ENCODE measurements around the gene TACC2.

Gene TACC2

DNA sequence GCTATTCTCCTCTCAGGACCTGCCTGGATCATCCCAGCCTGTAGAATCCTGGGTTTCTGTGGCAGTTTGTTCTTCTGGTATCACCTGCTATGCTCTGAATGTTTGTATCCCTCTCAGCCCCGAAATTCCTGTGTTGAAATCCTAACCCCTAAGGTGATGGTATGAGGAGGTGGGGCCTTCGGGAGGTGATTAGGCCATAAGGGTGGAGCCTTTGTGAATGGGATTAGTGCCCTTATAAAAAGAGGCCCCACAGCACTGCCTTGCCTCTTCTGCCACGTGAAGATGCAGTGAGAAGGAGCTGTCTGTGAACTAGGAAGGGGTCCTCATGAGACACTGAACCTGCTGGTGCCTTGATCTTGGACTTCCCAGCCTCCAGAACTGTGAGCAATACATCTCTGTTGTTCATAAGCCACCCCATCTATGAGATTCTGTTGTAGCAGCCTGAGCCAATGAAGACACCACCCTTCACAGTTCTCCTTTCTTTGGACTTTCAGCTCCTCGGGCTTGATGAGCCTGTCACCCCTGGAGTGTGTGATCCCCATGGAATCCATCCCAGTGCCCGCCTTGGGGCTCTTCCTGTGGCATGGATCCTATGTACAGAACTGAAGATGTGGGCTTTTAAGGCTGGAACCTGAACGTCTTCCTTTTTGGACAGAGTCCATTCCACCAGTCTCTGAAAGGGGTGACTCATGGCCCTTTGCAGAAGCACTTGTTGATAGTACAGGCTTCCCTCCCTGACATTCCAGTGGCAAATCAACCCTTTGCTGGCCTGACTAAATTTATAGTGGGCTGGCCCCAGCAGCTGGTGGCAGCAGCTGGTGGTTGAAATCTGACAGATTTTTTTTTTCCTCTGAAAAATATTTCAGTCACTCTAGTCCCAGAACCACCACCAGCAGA, 138.0 kb downstream of the TACC2 start:
- no peak for DNase-seq

DNA sequence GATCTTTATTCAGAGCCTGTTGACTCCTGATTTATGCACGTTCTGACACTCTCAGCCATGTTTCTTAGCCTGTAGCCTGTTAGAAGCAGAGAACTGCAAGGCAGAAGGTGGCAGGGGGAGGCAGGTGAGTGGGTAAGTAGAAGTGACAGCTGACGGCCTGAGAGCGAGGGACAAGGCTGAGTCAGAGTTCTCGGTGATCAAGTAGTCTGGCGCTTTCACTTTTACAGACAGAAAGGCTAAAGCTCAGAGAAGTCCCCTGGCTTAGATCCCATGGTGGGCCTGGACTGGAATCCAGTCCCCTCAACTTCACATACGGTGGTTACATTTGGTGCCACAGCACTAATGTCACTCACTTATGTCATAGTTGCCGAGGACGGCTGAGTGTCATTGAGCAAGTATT, 139.0 kb downstream of the TACC2 start:
- no peak for DNase-seq

DNA sequence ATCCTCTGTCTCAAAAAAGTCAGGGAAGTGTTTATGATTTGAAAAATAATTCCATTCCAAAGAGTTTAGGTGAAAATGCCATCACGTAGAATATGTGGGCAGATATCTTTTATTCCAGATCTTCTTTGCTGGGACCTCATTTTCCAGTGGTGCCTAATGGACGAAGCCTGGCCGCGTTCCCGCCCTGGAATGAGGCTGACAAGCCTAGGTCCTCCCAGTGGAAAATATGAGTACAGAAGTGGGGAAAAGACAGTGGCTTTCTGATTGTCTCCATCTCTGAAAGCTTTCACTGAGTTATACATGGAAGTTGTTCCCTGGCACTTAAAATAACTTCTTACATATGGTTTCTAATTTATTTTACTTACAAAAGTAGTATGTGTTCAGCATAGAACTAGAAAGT, 139.4 kb downstream of the TACC2 start:
- no peak for DNase-seq

DNA sequence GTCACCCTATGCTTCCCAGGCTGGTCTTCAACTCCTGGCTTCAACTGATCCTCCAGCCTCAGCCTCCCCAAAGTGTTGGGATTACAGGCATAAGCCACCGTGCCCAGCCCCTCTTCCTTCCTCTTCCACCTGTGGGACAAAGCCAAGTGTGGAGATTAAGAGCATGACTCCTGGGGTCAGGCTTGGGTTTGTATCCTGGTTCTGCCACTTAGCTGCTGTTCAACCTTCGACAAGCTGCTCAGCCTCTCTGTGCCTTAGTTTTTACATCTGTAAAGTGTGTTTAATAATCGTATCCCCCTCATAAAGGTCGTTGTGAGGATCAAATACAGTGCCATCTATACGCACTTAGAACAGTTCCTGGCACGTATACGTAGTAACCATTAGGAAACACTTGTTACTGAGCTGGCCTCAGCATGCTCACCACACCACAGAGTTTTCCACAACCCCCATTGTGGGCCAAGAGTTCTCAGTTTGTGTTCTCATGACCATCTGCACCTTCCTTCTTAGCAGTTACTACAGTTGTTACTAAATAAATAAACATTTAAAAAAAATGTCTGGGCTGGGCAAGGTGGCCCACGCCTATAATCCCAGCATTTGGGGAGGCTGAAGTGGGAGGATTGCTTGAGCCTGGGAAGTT, 141.6 kb downstream of the TACC2 start:
- DNase-seq = no peak

DNA sequence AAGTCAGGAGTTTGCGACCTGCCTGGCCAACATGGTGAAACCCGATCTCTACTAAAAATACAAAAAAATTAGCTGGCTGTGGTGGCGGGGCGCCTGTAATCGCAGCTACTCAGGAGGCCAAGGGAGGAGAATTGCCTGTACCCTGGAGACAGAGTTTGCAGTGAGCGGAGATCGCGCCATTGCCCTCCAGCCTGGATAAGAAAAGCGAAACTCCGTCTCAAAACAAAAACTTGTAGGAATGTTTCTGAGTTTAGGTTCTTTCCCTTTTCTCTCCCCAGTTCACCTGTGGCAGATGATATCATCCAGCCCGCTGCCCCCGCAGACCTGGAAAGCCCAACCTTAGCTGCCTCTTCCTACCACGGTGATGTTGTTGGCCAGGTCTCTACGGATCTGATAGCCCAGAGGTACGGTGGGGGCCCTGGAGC, 143.4 kb downstream of the TACC2 start:
- DNase-seq = no peak

DNA sequence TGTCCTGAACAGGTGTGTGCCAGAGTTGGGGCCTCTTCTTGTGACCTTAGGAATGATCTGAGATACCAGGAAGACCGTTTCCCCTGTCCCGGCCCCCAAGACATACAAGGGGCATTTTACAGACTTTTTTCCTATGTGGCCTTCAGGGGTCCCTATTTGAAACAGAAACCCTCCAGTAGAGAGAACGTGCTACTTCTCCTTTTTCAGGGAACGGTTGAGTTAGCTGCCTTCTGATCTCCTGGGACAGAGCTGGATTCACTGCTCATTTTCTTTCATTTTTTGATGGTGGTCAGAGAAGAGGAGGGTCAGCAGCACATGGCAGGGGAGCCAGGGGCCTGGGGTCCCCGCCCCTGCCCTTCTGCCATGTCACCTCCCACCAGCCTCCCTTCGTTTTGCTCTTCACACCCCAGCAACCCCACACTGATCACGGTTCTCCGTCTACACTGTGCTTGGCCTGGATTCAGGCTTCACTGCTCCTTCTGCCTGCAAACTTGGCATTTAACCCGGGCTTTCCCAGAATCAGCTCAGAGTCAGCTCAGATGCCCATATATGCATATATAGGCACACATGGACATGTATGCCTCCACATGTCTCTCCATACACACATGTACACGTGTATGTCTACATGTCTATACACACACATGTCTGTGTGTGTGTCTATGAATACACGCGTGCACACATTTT, 144.1 kb downstream of the TACC2 start:
- no peak for DNase-seq

DNA sequence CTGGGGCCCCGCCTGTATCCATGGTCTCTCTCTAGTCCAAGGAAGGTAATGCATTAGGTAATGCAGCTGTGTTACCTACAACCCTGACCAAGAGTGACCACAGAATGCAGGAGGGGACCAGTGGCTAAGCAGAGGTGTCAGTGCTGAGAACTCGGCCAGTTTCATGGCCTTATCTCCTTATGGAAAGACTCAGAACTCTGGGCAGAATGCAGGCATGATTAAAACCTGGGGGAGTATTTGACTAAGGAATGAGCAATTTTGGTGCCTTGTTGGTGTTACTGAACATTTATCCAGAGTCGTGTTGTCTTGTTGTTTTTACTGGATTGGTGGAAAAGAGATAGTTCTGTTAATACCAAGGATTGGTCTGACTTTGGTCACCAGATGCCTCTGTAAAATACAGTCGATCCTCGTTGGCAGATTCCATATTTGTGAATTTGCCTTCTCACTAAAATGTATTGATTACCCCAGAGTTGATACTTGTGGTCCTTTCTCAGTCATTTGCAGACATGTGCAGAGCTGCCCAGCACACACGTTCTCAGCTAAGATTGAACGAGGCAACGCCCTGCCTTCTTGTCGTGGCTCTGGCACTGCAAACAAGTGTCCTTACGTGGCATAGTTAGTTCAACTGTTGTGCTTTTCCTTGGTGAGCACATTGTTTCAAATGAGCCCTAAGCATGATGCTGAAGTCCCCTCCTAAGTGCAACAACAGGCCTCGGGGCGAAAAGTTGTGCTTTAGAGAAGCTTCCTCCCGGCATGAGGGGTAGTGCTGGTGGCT, 146.5 kb downstream of the TACC2 start:
- DNase-seq = no peak

DNA sequence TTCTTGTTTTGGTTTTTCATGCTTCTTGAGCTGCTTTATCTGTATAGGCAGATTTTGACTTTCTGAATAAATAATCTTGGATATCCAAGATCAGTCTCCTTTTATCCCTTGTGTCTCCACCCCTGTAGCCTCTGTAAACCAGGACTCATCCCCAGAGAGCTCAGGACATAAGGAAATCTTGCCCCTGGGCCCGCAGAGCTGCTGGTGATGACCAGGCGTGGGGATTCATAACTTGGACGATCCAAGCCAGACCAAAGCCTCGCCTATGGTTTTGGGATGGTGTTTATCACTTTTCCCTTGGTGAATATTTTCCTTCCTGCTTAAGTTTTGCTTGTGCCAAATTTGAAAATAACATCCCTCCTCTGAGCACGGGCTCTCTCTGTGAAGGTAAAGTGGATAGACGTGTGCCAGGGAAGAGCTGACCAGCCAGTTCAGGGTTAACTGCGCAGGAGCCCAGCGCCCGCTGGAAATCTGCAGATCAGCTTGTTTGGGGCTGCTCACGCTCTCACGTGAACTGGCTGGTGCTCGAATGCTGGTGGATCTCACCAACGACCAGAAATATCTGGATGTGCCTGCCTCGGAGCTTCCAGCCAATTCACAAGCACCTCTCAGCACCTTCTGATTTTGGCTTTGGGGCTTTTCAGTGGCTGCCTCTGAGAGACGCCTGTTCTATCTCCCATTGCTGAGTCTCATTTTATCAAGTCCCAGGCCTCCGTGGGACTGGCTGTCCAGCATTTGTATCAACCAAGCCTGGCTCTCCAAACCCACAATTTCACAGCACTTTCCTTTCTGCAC, 150.1 kb downstream of the TACC2 start:
- DNase-seq = no peak

DNA sequence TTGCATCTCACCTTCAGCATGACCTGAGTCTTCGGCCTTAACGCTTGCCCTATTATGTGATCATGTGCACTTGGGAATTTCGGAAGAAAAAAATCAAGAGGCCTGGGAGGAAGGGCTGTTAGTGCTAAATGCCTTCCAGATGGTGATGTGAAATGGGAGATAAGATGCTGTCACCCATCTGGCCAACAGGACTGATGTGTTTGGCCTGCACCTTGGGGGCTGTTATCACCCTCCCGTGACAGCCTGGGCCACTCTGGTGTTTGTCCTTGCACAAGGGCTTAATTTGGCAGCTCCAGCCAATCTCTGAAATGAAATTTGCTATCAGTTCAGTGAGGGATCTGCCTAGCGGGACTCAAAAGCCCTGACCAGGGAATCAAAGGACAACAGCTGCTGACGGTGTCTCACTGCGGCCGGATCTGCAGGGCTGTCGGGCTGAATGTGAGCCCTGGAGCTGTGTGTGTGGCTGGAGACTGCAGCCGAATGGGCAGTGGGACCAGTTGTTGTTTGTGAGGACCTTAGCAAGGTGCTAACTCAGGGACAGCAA, 150.7 kb downstream of the TACC2 start:
- DNase-seq = no peak

DNA sequence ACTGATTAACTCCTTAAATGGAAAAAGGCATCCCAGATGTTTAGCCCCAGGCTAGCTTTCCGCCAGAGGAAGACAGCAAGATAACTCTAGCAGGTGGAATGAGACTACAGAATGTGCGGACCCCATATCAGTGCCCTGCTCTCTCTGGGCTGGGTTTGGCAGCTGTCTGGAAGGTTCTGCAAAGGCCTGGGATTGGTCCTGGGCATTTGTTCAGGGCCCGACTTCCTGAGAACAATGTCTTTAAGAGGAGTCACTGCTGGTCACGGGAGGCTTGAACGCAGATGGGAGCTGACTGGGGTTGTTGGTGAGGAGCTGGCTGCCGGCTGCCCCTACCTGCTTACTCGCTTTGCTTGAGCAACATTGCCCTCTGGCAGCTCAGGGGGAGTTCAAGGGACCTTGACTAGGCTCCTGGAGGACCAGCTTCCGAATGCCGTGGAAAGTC, 151.5 kb downstream of the TACC2 start:
- DNase-seq = no peak

DNA sequence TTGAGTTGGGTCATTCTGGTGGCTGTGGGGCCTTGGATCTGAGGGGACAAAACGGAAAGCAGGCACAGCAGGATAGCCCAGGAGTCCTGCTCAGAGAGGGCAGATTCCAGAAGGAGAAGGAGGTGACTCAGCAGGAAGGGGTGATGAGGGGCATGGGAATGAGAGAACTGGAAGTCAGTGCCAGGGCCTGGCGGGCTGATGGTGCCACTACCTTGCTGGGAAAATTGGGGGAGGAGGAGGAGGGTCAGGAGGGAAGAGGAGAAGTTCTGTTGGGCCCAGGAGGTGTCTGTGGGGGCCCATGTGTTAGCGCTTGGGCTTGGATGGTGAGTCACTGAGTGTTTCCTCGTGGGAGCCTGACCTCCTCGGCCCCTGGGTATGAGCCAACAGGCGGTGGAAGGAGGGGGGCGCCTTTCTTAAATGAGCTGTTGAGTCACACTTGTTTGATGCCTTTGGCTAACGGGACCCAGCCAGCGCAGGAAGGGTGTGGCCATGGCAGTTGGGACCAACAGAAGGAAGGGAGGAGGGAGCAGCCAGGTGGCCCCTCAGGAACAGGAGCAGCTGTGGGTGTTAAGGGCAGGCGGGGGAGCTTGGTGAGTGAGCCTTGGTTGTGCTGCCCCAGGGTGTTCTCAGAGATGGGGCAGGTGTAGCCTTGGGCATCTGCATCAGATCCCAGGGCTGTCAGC, 152.1 kb downstream of the TACC2 start:
- no peak for DNase-seq

DNA sequence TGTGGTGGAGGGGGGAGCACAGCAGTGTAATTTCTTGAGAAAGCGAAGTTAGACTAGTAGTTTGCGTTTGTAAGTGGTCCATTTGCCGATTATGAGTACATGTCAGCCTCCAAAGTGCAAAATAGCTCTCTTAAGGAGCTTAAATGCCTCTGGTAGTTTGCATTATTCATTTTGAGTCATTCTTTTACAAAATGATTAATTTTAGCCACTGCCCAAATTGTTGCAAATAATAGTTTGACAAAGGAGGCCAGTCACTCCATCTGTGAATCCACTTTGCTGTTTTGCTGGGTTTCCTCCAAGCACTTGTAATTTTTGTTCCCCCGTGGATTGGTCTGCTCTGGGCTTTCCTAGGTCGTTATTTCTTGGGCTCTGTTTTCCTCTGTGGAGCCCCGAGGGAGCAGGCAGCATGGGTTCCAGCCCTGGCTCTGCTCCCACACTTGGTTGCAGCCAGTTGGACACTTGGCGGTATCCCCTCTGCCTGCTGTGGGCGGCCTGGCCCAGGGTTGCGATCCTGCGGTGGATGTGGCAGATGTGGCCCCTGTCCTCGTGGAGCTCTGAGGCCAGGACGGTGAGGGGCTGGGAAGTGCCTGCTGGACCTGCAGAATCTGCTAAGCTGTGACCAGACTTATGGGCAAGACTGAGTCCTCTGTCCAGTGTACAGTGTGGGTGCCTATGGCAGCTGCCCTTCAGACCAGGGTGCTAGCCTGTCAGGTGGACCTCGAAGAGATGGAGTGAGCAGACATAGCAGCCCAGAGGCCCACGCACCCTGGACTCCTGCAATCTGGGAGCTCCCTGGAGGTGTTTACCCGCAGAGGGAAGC, 153.1 kb downstream of the TACC2 start:
- no peak for DNase-seq

DNA sequence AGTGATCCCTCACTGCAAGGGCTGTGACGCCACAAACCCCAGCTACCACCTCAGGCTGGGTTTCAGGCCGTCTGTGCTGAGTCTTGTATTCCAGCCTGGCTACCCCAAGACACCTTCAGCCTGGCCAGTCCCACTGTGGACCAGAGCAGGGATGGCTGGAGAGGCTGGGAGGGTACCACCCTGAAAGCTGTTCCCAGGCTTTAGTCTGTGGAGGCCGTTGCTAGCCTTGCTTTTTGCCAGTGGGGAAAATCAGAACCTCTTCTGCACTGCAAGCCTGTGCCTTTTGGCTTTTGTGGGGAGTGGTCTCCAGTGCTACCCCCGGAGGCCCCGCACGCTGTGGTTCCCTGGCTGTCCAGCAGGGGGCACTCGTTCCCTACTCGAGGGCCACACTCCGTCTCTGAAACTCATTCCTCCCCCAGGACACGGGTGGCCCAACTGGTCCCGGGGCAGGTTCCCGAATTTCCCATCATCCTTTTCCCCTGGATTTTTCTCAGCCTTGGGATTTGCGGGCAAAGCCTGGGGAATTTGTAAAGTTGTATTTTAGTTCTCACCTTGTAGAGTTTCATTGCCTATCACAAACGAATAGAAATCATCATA, 153.8 kb downstream of the TACC2 start:
- DNase-seq = no peak

DNA sequence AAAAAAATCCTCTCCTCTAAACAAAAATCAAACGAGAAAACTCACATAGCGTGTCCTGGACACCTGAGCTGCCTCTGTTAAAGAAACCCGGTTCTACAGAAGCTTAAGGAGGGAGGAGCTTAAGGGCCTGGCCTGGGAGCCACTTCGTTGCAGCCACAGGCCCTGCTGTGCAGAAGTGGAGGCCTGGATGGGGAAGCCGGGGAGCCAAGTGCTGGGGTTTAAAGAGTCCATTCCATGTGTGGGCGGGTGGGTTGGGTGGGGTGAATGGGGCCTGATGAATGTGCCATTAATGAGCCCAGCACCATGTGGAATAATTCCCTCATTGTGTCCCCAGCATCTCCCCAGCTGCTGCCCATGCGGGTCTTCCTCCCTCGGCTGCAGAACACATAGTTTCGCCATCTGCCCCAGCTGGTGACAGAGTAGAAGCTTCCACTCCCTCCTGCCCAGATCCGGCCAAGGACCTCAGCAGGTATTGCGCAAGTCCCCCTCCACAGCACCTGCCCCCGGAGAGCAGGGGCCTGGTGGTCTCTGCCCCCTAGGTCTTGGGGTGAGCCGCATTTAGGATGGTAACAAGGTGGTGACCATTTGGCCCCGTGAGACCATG, 154.4 kb downstream of the TACC2 start:
- DNase-seq = no peak

DNA sequence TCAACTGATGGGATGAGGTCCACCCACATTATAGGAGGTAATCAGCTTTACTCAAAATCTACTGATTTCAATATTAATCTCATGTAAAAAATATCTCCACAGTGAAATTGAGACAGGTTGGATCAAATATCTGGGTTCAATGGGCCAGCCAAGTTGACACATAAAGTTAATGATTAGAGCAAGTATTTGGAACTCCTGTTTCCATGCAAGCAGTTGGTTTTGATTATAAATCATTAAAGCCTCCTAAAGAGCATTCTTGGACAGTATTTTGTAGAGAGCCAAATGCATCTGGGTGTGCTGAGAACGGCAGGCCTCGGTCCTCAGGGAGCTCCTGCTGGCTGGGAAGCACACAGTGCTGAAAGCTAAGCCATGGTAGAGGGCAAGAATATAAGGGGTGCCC, 155.2 kb downstream of the TACC2 start:
- DNase-seq = no peak

DNA sequence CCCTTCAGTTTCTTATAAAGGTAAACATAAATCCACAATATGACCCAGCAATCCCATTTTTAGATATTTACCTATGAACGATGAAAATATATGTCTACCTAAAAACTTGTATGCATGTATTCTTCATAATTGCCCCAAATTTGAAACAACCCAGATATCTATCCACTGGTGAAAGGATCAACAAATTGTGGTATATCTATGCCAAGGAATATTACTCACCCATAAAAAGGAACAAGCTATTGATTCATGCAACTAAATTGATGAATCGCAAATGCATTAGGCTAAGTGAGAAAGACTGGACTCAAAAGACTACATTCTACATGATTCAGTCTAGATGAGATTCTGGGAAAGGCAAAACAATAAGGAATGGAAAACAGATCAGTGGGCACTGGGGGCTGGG, 156.2 kb downstream of the TACC2 start:
- no peak for DNase-seq

DNA sequence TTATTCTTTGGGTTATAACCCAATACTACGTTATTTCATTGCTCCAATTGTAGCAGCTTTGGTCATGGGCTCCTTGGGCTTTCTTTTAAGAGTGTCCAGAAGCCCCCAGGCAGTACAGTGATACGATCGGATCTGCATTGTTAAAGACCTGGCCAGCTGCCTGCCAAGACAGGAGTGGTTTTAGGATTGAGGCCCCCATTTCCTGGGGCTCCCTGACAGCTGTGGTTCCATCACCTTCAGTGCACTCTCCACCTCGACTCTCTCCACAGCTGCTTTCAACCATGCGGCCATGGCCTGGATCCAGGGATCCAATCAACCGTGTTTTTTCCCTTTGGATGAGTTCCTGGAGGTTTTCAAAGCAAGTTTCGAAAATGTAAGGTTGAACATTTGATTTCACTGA, 158.7 kb downstream of the TACC2 start:
- no peak for DNase-seq

DNA sequence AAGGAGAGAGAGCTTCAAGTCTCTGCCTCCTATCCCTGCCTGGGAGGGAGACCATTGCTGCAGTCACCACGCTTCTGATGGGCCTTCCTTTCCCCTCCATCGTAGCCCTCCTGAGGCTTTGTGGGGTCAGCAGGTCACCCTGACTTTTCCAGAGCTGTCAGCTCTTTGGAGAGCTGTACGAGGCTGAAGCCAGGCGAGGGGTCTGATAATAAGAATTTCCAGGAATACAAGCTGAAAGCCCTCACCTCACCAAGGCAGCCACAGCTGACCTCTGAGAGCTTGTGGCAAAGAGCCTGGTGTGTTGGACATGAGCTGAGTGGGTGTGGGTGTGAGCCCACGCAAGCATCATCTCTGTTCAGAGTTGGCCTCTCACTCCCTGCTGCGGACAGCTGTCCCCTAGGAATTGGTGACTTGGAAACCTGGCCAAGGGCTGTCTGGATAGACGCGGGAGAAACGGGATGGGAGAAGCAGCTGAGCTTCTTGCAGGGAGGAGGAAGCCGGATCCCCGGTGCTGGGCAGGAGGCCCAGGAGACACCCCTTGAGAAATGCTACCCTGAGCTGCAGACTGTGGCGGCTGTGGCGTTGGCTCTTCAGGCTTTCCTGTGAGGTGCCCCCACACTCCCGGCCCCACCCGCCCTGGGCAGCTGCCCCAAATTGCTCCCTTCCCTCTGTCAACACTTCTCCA, 160.1 kb downstream of the TACC2 start:
- no peak for DNase-seq

Data from activated naive CD4-positive, alpha-beta T cell (primary cell).